ENCODE results near the gene DUSP2.

The DUSP2 gene

DNA sequence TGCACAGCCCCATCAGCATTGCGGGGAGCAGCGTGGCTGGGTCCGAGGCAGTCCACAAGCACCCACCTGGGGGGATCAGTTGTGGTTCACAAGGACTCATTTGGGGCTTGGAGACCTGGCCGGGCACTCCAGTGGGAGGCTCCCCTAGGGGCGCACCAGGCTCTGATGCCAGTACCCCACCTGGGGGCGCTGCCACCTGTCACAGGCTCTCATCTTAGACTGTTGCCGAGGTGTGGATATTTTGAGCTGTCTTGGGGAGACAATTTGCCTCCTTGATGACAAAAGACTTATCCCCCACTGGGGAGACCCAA, 31.9 kb downstream of the DUSP2 start:
- no peak for DNase-seq

- DNase-seq: no peak
Observed at GRCh38 chr2:96112501-96113366, 32.5 kb downstream of the DUSP2 start.

GRCh38 chr2:96111823-96112500, 33.3 kb downstream of the DUSP2 start:
- DNase-seq: no peak

GRCh38 chr2:96111257-96111640, 34.0 kb downstream of the DUSP2 start:
- DNase-seq: no peak

- no peak for DNase-seq
Observed at GRCh38 chr2:96110621-96111256, 34.5 kb downstream of the DUSP2 start.

GRCh38 chr2:96109931-96110511, 35.2 kb downstream of the DUSP2 start:
- no peak for DNase-seq

DNA sequence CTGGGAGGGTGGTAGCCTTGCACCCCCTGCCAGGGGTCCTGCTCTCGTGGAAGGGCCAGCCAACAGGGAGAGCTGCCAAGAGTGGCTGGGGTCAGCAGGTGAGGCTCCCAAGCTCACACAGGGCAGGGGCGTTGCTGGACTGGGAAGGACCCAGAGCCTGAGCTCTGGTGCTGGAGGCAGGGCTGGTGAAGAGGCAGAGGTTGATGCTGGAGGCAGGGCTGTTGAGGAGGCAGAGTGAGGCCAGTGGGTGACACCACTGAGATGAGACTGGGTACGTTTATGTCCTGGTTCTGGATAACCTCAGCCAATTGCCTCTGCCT, 35.9 kb downstream of the DUSP2 start:
- no peak for DNase-seq

DNA sequence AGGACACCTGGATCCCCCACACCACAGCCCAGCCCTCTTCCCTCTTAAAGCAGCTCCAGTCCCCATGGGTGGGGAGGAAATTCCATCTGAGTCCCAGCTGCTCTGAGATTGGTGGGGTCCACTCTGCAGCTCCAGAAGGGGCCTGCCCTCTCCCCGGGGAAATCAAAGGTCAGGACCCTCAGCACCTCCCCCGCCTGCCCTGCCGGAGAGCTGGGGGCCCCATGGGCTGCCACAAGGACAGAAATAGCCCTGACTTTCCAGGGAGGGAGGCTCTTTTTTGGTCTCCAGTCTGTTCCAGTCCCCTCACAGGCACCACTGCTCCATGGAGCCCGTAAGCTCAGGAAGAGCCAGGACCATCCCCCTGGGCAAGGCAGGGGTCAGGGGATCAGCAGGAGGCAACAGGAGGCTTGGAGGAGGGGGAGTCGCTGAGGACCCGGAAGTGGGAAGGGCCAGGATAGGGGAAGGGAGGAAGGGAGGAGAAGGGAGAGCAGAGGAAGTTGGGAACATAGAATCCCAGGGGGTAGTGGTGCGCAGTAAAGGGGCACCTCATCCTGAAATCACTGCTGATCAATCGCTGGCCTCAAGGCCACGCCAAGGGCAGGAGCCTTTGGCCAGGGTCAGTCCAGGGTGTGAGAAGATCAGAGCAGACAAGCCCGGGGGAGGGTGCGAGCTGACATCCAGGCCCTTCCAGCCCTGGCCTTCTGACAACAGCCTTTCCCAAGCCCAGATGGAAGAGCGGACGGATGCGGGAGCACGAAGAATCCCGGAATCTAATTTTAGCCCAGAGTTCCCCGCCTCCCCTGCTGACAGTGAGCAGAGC, 36.5 kb downstream of the DUSP2 start:
- no peak for DNase-seq

DNA sequence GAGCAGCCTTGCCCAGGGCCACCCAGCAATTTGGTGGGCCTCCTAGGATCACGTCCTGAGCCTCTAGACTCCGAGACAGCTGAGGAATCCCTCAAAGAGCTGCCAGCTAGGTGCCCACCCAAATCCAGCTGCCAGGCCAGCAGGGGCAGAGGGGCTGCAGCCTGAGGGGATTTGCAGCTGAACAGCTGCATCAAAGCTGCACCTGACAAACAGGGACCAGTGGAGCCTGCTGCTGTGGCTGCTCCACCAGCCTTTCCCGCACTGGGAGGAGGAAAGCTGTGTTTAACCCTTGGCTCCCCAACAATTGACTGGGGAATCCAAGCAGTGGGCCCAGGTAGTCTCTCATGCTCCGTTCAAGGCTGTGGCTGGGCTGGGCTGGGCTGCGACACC, 37.1 kb downstream of the DUSP2 start:
- no peak for DNase-seq

DNA sequence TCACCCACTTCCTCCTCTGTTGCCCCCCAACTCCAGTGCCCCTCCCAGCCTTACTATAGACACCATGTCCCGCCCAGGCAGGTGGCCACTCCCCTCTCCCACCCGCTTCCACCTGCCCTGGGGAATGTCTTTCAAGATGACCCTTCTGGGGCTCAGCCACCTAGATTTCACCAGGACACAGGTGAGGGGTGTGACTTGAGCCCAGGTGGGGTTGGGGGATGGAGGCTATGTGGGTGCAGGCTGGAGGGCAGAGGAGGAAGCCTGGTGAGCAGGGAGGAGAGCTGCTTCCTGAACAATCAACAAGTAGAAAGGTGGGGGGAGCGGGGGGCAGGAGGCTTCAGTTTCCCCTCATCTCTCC, 37.6 kb downstream of the DUSP2 start:
- no peak for DNase-seq

DNA sequence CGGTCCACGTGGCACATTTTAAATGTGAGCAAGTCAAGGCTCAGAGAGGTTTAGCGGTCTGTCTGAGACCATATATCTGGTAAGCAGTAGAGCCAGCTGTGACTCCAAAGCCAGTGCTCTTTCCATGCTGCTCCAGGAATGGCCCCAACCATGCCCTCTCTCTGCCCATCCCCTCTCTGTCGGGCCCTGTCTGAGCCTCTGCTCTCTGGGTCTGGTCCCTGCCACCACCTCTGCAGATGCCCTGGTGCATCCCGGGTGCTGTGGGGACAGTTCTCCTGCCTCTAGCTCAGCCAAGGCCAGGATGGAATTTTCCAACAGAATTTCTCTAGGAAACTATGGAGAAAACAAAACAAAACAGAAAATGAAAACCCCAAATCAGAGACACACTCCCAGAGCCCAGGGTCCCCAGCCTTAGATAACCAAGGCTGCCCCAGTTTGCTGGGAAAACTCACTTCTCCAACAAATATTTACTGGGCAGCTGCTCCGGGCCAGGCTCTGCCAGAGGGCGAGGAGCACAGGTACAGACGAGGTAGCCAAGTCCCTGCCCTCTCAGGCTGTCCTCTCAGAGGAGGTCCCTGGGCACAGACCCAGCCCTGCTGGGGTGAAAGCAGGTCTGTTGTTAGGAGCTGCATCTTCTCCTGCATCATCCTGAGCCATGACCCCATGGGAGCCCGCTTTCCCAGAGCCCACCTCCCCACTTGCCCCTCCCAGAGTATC, 38.1 kb downstream of the DUSP2 start:
- DNase-seq: no peak

DNA sequence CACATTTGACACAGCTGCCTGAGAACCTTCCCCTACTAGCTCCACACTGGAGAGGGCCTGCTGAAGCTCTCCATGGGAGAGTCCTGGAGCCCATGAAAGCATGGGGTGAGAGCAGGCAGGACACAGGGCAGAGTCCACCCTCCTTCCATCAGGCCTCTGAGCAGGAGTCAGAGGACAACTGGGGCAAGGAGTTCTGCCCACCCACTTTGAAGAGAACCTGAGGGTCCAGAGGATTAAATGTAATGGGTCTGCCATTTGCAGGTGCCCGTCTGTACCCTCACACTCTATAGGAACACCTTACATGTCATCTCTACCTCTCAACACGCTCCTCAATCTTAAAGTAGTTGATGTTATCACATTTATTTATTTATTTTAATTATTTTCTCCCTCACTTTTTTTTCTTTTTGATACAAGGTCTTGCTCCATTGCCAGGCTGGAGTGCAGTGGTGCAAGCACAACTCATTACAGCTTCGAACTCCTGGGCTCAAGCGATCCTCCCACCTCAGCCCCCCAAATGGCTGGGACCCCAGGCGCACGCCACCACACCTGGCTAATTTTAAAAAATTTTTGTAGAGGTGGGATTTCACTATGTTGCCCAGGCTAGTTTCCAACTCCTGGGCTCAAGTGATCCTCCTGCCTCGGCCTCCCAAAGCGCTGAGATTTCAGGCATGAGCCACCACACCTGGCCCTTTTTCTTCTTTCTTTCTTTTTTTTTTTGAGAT, 39.1 kb downstream of the DUSP2 start:
- DNase-seq: no peak

GRCh38 chr2:96105152-96105915, 39.9 kb downstream of the DUSP2 start:
- DNase-seq: no peak

DNA sequence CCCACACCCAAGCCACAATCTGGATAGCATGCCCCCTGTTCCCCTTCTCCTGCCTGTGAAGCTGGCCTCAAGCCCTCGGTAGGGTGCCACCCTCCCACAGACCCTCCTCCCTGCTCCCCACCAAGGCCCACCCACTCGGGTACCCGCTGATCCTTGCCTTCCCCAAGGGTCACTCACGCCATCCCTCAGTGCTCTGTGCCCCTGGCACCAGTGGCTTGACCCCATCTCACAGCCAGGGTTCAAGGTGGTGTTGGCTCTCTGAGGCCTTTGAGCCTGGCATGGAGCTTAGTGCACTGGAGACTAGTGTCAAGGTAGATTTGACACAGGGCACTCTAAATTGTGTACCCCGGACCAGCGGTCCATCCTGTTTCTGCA, 40.8 kb downstream of the DUSP2 start:
- DNase-seq: no peak

- DNase-seq: no peak
Observed at GRCh38 chr2:96103761-96104486, 41.3 kb downstream of the DUSP2 start.

GRCh38 chr2:96103187-96103601, 42.0 kb downstream of the DUSP2 start:
- DNase-seq: no peak

DNA sequence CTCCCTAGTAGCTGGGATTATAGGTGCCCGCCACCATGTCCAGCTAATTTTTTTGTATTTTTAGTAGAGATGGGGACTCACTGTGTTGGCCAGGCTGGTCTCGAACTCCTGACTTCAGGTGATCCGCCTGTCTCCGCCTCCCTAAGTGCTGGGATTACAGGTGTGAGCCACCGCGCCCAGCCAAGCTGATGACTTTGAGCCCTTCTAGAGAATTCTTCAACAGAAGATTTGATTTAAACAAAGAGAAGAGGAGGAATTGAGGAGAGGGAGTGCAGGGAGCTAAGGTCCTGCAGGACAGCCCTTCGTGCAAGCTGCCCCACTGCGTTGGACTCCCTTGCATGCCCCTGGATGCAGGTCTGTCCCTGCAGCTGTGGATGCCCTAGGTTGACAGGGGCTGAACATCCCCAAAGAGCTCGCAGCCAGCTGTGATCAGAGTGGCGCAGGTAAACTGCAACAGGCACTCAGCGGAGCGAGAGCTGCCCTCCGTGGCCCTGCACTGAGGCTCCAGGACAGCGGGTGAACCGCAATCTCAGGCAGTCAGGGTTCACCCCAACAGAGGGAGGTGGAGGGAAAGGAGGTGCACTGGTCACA, 42.5 kb downstream of the DUSP2 start:
- no peak for DNase-seq

- no peak for DNase-seq
Observed at GRCh38 chr2:96100893-96101304, 44.3 kb downstream of the DUSP2 start.

- no peak for DNase-seq
Observed at GRCh38 chr2:96099861-96100798, 45.1 kb downstream of the DUSP2 start.

All from stimulated activated CD4-positive, alpha-beta T cell treated with anti-CD3 and anti-CD28 coated beads, Interleukin-1b, Interleukin-23, amount 100 ng/mL, for 48 hours (primary cell).